ENCODE results near the gene ADSL.

GRCh38 chr22:40412441-40412840 is 66.1 kb downstream of the ADSL start:
- no peak for TF ChIP-seq POLR2A (IDR thresholded peaks at IDR 0.05)
- no peak for TF ChIP-seq CTCF (IDR thresholded peaks at IDR 0.05)
